HL-60 (cell line): ENCODE data around the gene GOT1.

ENCODE experiments used
- DNase-seq, 2 experiments: peaks; one replicate each; pipeline ENCODE4 v3.0.0-alpha.2; 2010 to 2020; ENCODE audit warnings: low read depth in 1 of 2, low spot score in 1 of 2
- H3K27ac ChIP-seq: fragments of 250-450 bp; sonication (Bioruptor Pico); replicated peaks from 2 replicates; pipeline ENCODE4 v1.5.1; 2020; ENCODE audit warnings: mild to moderate bottlenecking, moderate library complexity
- H3K27me3 ChIP-seq: fragments of 250-450 bp; sonication (Bioruptor Pico); 2 replicates; pipeline ENCODE4 v1.5.1; 2021; ENCODE audit warnings: mild to moderate bottlenecking, moderate library complexity; ENCODE audit not compliant: insufficient read depth, poor library complexity, severe bottlenecking
- H3K4me3 ChIP-seq: replicated peaks from 2 replicates; pipeline ENCODE4 v1.5.1; 2011; ENCODE audit warnings: mild to moderate bottlenecking, control low read depth, low read length; ENCODE audit not compliant: insufficient read depth
- CTCF ChIP-seq: IDR thresholded peaks from one replicate; pipeline ENCODE4 v1.5.1; 2011; ENCODE audit warnings: low read length, control low read depth, inconsistent platforms; ENCODE audit not compliant: insufficient read depth
- GABPA ChIP-seq: IDR thresholded peaks from 2 replicates; pipeline ENCODE4 v1.6.1; 2012; ENCODE audit warnings: low read depth
- POLR2AphosphoS5 ChIP-seq: IDR thresholded peaks from 2 replicates; pipeline ENCODE4 v1.6.1; 2012; ENCODE audit warnings: low read depth
- REST ChIP-seq: IDR thresholded peaks from 2 replicates; pipeline ENCODE4 v1.6.1; 2012; ENCODE audit warnings: low read depth; ENCODE audit not compliant: insufficient replicate concordance
- SPI1 ChIP-seq: IDR thresholded peaks from 2 replicates; pipeline ENCODE4 v1.6.1; 2012; ENCODE audit warnings: low read depth, mild to moderate bottlenecking, borderline replicate concordance
- long read RNA-seq: library from polyadenylated mRNA; unstranded; transcript quantifications from one replicate; pipeline ENCODE4 v2.0.0, GENCODE V29; 2020

The GOT1 gene
- long read RNA-seq, transcript GOT1-201 (9 exons, 2,923 nt), result major isoform, 610 of 632 reads
- long read RNA-seq, partial matches to known transcripts, result 6 of 632 reads
- long read RNA-seq, other reads (novel, unspliced or antisense), result 15 of 632 reads

GRCh38 chr10:99430451-99431189 lies at the start of gene GOT1:
GOT1 (minus strand) TSS chr10:99430624; CDS start chr10:99430565, 59 bp downstream.
- H3K4me3 ChIP-seq, result peak within 1 kb of the TSS; percentile 75
- H3K27me3 ChIP-seq, result no peaks in the 10 kb centered on the region
- peak within 1 kb of the TSS; percentile 82 for H3K27ac ChIP-seq
- peak; percentile 98 for DNase-seq
- peak; percentile 62 for TF ChIP-seq POLR2AphosphoS5
- TF ChIP-seq SPI1, result no peak
- TF ChIP-seq REST, result peak; percentile 44

GRCh38 chr10:99470327-99470726 lies 39.9 kb upstream of the GOT1 start:
- Histone ChIP-seq H3K27me3 (peaks cover 3% of the 10 kb centered on the region), H3K4me3 (no peak overlapping the region), H3K27ac (no peak overlapping the region)
- no peak for TF ChIP-seq SPI1
- no peak for TF ChIP-seq POLR2AphosphoS5
- TF ChIP-seq CTCF, result no peak
- no peak for TF ChIP-seq REST
- no peak for TF ChIP-seq GABPA
- DNase-seq, result no peak

GRCh38 chr10:99467236-99467999 lies 37.0 kb upstream of the GOT1 start:
- Histone ChIP-seq H3K27ac (no peak overlapping the region), H3K4me3 (no peak overlapping the region), H3K27me3 (peaks cover 3% of the 10 kb centered on the region)
- no peak for DNase-seq
- TF ChIP-seq GABPA, result no peak
- no peak for TF ChIP-seq POLR2AphosphoS5
- TF ChIP-seq REST, result no peak
- no peak for TF ChIP-seq SPI1
- TF ChIP-seq CTCF, result no peak
